NCI-H1092 (cell line): ENCODE data around the gene LRRC7.
"Not testable (repeated sequence)": the region's sequence is repeated elsewhere in the genome, so short reads cannot be mapped to it uniquely, and the experiment has no call there.

Experiments
- DNase-seq: peaks from one replicate; lab custom pipeline; 2025; lab: John Stamatoyannopoulos, UW

Gene LRRC7

GRCh38 chr1:70042090-70042731 is 474.5 kb downstream of the LRRC7 start:
- no peak for DNase-seq

GRCh38 chr1:70043804-70044203 is 476.1 kb downstream of the LRRC7 start:
- no peak for DNase-seq

- no peak for DNase-seq
Measured at GRCh38 chr1:70044832-70045231, 477.1 kb downstream of the LRRC7 start.

GRCh38 chr1:70045581-70045980 is 477.9 kb downstream of the LRRC7 start:
- not testable (repeated sequence) for DNase-seq

GRCh38 chr1:70048336-70049094 is 480.8 kb downstream of the LRRC7 start:
- DNase-seq, result no peak

- DNase-seq, result no peak
Measured at GRCh38 chr1:70051926-70052325, 484.2 kb downstream of the LRRC7 start.

- no peak for DNase-seq
Measured at GRCh38 chr1:70057500-70057899, 489.8 kb downstream of the LRRC7 start.

- DNase-seq, result no peak
Measured at GRCh38 chr1:70061231-70061630, 493.5 kb downstream of the LRRC7 start.

- DNase-seq, result no peak
Measured at GRCh38 chr1:70063861-70064260, 496.1 kb downstream of the LRRC7 start.

- no peak for DNase-seq
Measured at GRCh38 chr1:70066711-70067110, 499.0 kb downstream of the LRRC7 start.

GRCh38 chr1:70071601-70072000 is 503.9 kb downstream of the LRRC7 start:
- peak; percentile 6 for DNase-seq

- no peak for DNase-seq
Measured at GRCh38 chr1:70072231-70072751, 504.6 kb downstream of the LRRC7 start.

- DNase-seq, result no peak
Measured at GRCh38 chr1:70075761-70076160, 508.0 kb downstream of the LRRC7 start.

GRCh38 chr1:70077066-70077465 is 509.3 kb downstream of the LRRC7 start:
- DNase-seq, result no peak

GRCh38 chr1:70079546-70079945 is 511.8 kb downstream of the LRRC7 start:
- no peak for DNase-seq

- no peak for DNase-seq
Measured at GRCh38 chr1:70083519-70083918, 515.8 kb downstream of the LRRC7 start.

GRCh38 chr1:70084314-70084915 is 516.7 kb downstream of the LRRC7 start:
- DNase-seq, result no peak

- DNase-seq, result no peak
Measured at GRCh38 chr1:70085521-70085920, 517.8 kb downstream of the LRRC7 start.

GRCh38 chr1:70086897-70087296 is 519.2 kb downstream of the LRRC7 start:
- no peak for DNase-seq

- DNase-seq, result no peak
Measured at GRCh38 chr1:70090141-70090540, 522.4 kb downstream of the LRRC7 start.

GRCh38 chr1:70090875-70091274 is 523.2 kb downstream of the LRRC7 start:
- DNase-seq, result no peak

- no peak for DNase-seq
Measured at GRCh38 chr1:70091811-70092210, 524.1 kb downstream of the LRRC7 start.

- no peak for DNase-seq
Measured at GRCh38 chr1:70092526-70092925, 524.8 kb downstream of the LRRC7 start.
